ENCODE measurements around the gene GPR135.
"Not testable (repeated sequence)": the region's sequence is repeated elsewhere in the genome, so short reads cannot be mapped to it uniquely, and the experiment has no call there.

Gene GPR135

DNA sequence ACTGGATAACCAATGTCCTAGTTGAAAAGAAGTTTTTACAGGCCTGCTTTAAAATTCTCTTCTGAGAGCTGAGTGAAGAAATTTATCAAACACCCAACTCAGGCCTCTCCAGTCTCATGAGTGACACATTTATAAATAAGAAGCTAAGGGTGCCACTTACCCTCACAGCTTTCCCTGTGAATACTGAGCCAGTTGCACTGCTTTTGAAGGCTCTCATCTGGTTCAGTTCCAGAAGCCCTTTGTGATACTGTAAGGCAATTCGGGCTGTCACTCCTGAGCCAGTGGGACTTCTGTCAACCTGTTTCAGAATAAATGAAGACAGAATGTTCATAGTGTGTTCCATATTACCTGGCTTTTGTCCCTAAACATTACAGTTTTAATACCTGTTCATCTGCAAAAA is 10.5 kb upstream of the GPR135 start:
- DNase-seq (ENCODE audit: low read depth), result no peak

GRCh38 chr14:59474172-59474571 is 9.0 kb upstream of the GPR135 start:
- DNase-seq (ENCODE audit: low read depth), result no peak

GRCh38 chr14:59464486-59465315 is 479 bp downstream of the GPR135 start:
- no peak for DNase-seq (ENCODE audit: low read depth)

DNA sequence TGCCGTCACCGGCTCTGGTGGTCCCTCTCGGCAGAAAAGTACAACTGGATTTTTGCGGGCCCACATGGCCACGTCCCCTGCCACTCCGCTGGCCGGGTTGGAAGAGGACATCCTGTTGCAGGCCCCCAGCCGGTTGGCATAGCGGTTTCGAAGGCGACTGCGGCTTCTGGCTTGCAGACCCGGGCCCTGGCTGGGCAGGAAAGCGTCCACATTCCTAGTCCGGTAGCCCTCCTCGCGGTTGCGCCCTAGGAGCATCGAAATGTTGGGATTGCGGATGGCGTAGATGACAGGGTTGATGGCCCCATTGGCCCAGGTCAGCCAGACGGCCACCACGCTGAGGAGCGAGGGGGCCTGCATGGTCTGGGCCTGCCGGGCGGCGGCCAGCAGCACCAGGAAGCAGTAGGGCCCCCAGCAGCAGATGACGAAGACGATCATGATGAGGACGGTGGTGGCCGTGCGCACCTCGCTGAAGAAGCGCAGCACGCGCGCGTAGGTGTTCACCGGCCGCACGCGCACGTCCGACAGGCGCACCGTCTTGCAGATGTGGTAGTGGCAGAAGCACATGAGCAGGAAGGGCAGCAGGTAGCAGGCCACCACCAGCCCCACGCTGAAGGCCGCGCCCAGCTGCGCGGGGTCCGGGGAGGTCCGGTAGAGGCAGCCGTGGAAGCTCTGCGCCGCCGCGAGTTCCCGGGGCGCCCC is 1.2 kb downstream of the GPR135 start:
- DNase-seq (ENCODE audit: low read depth), result no peak

GRCh38 chr14:59461891-59462290 is 3.3 kb downstream of the GPR135 start:
- no peak for DNase-seq (ENCODE audit: low read depth)

DNA sequence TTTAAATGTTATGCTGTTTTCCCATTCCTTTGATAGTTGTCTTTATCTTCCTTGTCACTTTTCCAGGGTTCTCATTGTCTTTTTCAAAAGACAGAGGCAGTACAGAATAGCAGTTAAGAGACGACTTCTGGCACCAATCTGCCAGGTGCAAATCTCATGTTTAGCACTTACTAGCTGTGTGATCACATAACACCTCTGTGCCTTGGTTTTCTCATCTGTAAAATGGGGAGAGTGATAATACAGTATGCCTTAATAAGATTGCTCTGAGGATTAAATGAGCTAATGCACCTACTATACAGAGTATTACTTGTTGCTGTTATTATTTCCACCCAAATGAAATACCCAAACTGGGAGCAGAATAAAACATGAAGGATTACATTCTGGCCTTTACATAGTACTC is 4.8 kb downstream of the GPR135 start:
- DNase-seq (ENCODE audit: low read depth), result no peak

DNA sequence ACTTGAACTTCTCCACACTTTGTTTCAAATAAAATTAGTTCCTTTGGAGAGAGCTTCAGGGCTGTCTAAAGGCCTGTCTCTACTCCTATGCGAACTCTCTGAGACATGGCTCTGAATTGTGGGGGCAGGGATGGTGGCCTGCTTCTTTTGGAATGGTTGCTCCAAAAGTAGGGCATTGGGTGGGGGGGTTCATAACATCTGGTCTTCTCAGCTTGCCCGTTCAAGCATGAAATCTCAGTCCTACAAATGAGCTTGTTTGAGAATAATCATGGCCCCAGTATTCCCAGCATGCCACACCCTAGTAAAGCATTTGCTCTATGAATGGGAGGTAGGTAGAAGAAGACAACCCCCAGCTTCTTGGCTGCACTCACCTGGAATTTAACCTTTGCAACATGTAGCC is 6.7 kb downstream of the GPR135 start:
- no peak for DNase-seq (ENCODE audit: low read depth)

DNA sequence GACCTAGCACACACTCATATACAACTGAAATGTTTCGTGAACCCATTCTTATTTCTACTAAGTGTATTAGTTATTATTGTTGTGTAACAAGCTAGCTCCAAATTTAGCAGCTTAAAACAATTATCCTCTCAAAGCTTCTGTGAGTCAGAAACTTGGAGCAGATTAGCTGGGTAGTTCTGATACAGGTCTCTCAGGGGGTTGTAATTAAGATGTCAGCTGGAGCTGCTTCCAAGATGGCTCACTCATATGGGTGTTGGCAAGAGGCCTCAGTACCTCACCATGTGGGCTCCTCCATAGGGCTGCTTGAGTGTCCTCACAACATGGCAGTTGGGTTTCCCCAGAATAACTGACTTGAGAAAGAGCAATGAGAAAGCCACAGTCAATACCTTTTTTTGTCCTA is 9.8 kb downstream of the GPR135 start:
- no peak for DNase-seq (ENCODE audit: low read depth)

GRCh38 chr14:59454139-59454538 is 11.0 kb downstream of the GPR135 start:
- no peak for DNase-seq (ENCODE audit: low read depth)

DNA sequence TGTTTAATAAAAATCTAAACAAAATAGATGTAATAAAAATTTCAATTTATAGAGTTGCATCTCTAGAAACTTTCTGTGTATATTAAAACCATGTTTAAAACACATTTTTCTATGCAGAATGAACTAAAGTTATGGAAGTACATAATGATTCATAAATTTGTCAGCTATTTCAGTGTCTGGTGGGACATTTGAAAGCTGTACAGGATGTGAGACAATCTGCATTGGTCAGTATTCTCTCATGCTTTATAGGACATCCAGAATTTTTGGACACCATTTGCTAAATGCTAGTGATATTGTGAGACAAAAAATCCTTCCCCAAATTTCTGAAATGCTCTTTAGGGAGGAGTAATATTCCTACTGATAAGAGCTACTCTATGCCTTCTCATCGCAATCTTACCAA is 13.3 kb downstream of the GPR135 start:
- no peak for DNase-seq (ENCODE audit: low read depth)

GRCh38 chr14:59450716-59451115 is 14.5 kb downstream of the GPR135 start:
- DNase-seq (ENCODE audit: low read depth), result no peak

- not testable (repeated sequence) for DNase-seq (ENCODE audit: low read depth)
Observed at GRCh38 chr14:59448673-59449072, 16.5 kb downstream of the GPR135 start.

- DNase-seq (ENCODE audit: low read depth), result no peak
Observed at GRCh38 chr14:59439256-59439965, 25.8 kb downstream of the GPR135 start.

GRCh38 chr14:59438195-59438647 is 27.0 kb downstream of the GPR135 start:
- no peak for DNase-seq (ENCODE audit: low read depth)

GRCh38 chr14:59435987-59436386 is 29.2 kb downstream of the GPR135 start:
- DNase-seq (ENCODE audit: low read depth), result no peak

DNA sequence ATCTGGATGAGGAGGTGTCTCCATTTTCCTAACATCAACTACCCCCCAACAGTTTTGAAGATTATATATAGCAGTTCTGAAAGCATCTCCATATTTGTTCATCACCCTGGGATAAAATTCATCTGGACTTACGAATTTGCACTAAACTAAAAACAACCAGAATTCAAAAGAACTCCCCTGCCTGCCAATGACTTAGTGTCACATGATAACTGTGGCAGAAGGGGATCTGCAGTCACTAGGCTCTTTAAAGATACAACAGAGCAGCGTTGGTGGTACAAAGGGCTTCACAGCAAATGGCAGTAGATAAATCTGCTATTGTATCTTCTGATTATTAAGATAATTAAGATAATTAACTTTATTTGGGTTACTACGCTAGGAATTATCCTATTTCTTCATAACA is 30.1 kb downstream of the GPR135 start:
- DNase-seq (ENCODE audit: low read depth), result no peak

DNA sequence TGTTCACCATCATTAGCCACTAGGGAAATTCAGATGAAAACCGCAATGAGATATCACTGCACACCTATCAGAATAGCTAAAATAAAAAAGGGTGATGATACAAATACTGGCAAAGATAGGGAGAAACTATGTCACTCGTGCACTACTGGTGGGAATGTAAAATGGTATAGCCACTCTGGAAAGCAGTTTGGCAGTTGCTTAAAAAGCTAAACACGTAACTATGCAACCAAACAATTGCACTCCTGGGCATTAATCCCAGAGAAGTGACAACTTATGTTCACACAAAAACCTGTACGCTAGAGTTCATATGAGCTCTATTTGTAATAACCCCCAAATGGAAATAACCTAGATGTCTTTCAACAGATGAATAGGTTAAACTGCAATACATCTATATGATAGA is 35.4 kb downstream of the GPR135 start:
- no peak for DNase-seq (ENCODE audit: low read depth)

GRCh38 chr14:59428581-59429012 is 36.6 kb downstream of the GPR135 start:
- no peak for DNase-seq (ENCODE audit: low read depth)

- DNase-seq (ENCODE audit: low read depth), result no peak
Observed at GRCh38 chr14:59427653-59428580, 37.3 kb downstream of the GPR135 start.

DNA sequence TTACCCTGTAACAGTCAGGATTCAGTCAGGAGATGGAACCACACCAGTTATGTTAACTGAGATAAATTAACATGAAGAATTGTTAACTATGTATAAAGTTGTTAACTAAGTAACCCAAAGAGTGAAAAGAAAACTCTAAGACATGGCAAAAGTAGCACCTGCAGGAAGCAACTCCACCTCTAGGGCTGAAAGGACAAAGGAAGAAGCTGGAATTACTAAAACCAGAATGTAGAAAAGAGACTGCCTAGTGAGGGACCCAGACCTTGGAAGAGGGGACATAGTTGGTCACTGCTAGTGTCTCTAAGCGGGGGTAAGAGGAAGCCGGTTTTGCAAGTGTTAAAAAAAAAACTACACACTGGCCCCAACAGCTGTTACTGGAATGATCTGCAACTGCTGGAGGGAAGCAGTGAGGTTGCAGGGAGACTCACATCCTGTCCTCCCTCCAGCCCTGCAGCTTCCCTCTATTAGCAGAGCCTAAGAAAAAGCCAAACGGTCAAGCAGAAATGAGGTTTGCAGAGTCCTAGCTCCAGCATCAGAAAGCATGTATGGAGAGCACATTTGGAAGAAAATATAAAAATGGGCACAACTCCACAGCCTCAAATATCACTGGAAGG is 39.8 kb downstream of the GPR135 start:
- no peak for DNase-seq (ENCODE audit: low read depth)

All from stimulated activated CD8-positive, alpha-beta memory T cell treated with anti-CD3 and anti-CD28 coated beads, Interleukin-7, amount 100 ng/mL, for 24 hours (primary cell).